ENCODE data around the gene UFSP1.
"Not testable (repeated sequence)": the region's sequence is repeated elsewhere in the genome, so short reads cannot be mapped to it uniquely, and the experiment has no call there.

UFSP1 gene

GRCh38 chr7:100888988-100889750 lies at the start of gene UFSP1:
Gene UFSP1, minus strand, starts transcription at chr7:100889715. Its CDS starts 444 bp downstream, at chr7:100889271.
- no peak for DNase-seq (ENCODE audit: low read depth in 1 of 2, low spot score in 1 of 2)

DNA sequence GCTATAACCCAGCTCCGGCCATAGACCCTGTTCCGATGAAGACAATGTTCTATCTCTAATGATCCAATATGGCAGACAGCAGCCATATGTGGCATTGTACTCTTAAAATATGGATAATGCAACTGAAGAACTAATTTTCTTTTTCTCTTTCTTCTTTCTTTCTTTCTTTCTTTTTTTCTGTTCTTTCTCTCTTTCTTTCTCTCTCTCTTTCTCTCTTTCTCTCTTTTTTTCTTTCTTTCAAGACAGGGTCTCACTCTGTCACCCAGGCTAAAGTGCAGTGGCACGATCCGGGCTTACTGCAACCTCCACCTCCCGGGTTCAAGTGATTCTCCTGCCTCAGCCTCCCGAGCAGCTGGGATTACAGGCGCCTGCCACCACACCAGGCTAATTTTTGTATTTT lies 46.7 kb upstream of the UFSP1 start:
- not testable (repeated sequence) for DNase-seq (ENCODE audit: low read depth in 1 of 2, low spot score in 1 of 2)

- DNase-seq (ENCODE audit: low read depth in 1 of 2, low spot score in 1 of 2): not testable (repeated sequence)
Measured at GRCh38 chr7:100935381-100935780, 45.9 kb upstream of the UFSP1 start.

- DNase-seq (ENCODE audit: low read depth in 1 of 2, low spot score in 1 of 2): no peak
Measured at GRCh38 chr7:100933734-100934133, 44.2 kb upstream of the UFSP1 start.

GRCh38 chr7:100929808-100930174 lies 40.3 kb upstream of the UFSP1 start:
- no peak for DNase-seq (ENCODE audit: low read depth in 1 of 2, low spot score in 1 of 2)

DNA sequence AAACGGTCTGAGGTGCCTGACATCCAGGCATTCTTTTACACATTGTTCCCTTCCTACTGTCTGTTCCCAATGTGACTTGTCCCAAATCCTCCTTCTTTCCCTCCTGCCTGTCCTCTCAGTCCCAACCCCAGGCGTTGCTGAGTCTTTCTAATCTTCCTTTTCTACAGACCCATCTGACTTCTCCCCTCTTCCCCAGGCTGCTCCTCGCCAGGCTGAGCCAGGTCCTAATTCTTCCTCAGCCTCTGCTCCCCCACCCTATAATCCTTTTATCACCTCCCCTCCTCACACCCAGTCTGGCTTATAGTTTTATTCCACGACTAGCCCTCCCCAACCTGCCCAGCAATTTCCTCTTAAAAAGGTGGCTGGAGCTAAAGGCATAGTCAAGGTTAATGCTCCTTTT lies 34.1 kb upstream of the UFSP1 start:
- DNase-seq (ENCODE audit: low read depth in 1 of 2, low spot score in 1 of 2): not testable (repeated sequence)

- DNase-seq (ENCODE audit: low read depth in 1 of 2, low spot score in 1 of 2): no peak
Measured at GRCh38 chr7:100921039-100921438, 31.5 kb upstream of the UFSP1 start.

DNA sequence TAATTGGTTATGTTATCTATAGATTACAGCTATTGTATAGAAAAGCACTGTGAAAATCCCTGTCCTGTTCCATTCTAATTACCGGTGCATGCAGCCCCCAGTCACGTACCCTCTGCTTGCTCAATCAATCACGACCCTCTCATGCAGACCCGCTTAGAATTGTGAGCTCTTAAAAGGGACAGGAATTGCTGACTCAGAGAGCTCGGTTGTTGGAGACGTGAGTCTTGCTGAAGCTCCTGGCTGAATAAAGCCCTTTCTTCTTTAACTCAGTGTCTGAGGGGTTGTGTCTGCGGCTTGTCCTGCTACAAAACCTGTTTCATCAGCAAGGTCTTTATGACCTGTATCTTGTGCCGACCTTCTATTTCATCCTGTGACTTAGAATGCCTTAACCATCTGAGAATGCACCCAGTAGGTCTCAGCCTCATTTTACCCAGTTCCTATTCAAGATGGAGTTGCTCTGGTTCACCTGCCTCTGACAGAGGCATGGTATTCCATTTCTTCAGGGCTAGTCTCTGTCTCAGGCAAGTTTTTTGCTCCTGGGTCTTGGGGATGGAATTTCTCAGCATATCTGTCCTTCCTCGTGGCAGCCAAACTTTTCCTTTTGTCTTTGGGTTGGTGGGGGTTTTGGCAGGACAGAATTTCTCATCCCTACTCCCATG lies 30.4 kb upstream of the UFSP1 start:
- not testable (repeated sequence) for DNase-seq (ENCODE audit: low read depth in 1 of 2, low spot score in 1 of 2)

GRCh38 chr7:100919335-100919734 lies 29.8 kb upstream of the UFSP1 start:
- not testable (repeated sequence) for DNase-seq (ENCODE audit: low read depth in 1 of 2, low spot score in 1 of 2)

GRCh38 chr7:100914879-100915447 lies 25.4 kb upstream of the UFSP1 start:
- no peak for DNase-seq (ENCODE audit: low read depth in 1 of 2, low spot score in 1 of 2)

DNA sequence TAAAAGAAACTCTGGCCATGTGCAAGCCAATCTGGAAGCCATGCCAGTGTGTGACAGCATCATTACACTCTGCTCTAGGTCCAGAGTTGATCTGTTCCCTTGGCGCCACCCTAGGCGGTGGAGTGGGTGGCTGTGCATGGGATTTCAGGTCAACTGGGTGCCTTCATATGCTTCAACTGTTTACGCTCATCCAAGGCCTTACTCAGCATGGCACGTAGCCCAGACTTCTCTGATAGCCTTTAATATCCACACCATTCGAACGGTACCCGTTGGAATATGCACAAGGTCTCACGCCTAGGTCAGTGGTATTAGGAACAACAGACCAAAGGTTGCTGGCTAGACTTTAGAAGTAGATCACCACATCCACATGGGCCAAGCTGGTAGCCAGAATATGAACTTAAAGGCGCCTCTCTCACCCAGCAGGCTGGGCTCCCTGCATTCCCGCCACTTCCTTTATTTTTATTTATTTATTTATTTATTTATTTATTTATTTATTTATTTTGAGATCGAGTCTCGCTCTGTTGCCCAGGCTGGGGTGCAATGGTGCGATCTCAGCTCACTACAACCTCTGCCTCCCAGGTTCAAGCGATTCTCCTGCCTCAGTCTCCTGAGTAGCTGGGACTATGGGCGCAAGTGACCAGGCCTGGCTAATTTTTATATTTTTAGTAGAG lies 24.8 kb upstream of the UFSP1 start:
- no peak for DNase-seq (ENCODE audit: low read depth in 1 of 2, low spot score in 1 of 2)

- no peak for DNase-seq (ENCODE audit: low read depth in 1 of 2, low spot score in 1 of 2)
Measured at GRCh38 chr7:100911484-100911883, 22.0 kb upstream of the UFSP1 start.

GRCh38 chr7:100910443-100910842 lies 20.9 kb upstream of the UFSP1 start:
- not testable (repeated sequence) for DNase-seq (ENCODE audit: low read depth in 1 of 2, low spot score in 1 of 2)

DNA sequence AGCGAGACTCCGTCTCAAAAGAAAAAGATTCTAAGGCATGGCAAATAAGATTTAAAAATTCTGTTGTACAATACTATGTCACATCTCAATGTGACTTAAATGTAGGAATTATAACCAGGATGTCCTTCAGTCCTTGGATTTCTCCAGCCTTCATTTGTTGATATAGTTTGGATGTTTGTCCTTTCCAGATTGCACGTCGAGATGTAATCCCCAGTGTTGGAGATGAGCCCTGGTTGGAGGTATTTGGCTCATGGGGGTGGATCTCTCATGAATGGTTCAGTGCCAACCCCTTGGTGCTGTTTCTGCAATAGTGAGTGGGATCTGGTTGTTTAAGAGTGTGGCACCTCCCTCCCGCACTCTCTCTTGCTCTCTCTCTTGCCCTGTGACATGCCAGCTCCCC lies 19.0 kb upstream of the UFSP1 start:
- no peak for DNase-seq (ENCODE audit: low read depth in 1 of 2, low spot score in 1 of 2)

DNA sequence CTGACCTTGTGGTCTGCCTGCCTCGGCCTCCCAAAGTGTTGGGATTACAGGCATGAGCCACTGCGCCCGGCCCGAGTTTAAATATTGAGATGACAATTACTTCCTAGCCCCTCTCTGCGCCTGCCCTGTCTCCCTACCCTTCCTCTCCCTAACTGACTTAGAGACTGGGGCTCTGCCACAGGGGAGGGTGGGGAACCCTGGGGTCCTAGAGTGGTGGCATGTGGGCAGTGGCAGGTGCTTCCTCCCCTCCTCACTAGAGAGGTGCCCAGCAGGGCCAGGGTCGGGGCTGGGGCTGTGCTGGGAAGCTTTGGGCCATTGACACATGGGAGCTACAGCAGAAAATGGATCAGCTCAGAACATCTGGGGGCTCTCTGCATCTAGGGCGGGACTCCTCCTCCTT lies 13.1 kb upstream of the UFSP1 start:
- no peak for DNase-seq (ENCODE audit: low read depth in 1 of 2, low spot score in 1 of 2)

DNA sequence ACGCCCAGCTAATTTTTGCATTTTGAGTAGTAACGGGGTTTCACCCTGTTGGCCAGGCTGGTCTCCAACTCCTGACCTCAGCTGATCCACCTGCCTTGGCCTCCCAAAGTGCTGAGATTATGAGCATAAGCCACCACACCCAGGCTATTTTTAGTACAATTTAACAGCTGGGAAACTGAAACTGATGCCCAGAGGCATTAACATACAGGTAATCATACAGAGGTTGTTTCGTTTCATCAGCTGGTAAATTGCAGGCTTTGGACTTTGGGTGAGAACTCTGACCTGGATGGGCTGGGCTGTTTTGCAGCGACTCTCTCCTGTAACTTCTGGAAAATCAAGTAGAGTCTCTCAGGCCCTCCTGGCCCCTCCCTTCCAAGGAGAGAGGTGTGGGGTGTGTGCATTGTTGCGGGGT lies 12.4 kb upstream of the UFSP1 start:
- DNase-seq (ENCODE audit: low read depth in 1 of 2, low spot score in 1 of 2): no peak

DNA sequence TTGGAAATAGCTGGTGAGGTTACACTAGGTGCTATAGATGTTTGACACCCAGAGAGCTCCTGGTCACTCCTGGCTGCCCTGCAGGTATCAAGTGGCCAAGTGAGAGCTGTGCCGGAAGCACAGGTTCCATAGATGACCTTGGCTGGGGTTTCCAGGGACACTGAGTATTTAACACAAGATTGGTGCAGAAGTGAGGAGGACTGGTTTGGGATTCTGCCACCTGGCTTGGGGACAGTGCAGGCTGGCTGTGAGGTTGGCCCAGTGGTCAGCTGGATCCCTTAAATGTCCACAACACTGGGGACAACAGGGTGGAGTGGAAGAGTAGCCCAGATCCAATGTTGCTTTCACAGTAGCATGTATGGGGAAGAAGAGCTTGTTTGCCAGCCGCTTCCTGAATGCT lies 11.5 kb upstream of the UFSP1 start:
- DNase-seq (ENCODE audit: low read depth in 1 of 2, low spot score in 1 of 2): no peak

- no peak for DNase-seq (ENCODE audit: low read depth in 1 of 2, low spot score in 1 of 2)
Measured at GRCh38 chr7:100899432-100899831, 9.9 kb upstream of the UFSP1 start.

DNA sequence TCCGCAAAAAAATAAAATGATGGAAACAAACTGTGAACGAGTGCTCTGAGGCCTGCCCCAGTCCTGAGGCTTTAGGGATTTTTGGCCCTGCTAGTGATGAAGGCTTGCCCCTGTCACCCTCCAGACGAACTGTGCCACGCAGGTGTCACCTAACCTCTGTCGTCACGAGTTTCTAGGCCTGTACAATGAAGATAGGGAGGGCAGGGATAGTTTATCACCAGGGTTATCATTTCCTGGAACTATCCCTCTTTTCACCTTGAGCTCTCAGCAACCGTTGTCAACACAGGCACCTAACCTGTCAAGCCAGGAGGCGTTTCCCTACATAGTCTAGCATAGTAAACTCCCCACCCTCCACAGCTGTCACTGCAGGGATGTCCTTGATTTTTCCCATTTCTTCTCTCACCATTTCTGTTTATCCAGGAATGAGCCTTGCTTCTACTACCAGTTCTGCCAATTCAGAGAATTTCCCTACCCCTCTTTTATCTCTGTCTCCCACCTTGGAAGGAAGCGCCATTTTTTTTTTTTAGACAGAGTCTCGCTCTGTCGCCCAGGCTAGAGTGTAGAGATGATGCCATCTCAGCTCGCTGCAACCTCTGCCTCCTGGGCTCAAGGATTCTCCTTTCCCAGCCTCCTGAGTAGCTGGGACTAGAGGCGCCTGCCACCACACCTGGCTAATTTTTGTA lies 8.4 kb upstream of the UFSP1 start:
- no peak for DNase-seq (ENCODE audit: low read depth in 1 of 2, low spot score in 1 of 2)

GRCh38 chr7:100896732-100897608 lies 7.5 kb upstream of the UFSP1 start:
- DNase-seq (ENCODE audit: low read depth in 1 of 2, low spot score in 1 of 2): no peak

All from activated T-helper 1 cell treated with anti-CD3 and anti-CD28 coated beads, Interleukin-2, amount 50 U/mL, for 16 hours (primary cell).